Astrocyte of the spinal cord (primary cell): ENCODE measurements around the gene ZNRF1.

Experiments
- DNase-seq: peaks from one replicate; pipeline ENCODE4 v3.0.0; 2011; ENCODE audit warnings: low read depth, low spot score
- H3K4me3 ChIP-seq: 2 replicates; pipeline ENCODE4 v1.5.1; 2011; ENCODE audit warnings: low read depth, mild to moderate bottlenecking, low read length, moderate library complexity
- CTCF ChIP-seq: IDR thresholded peaks from 2 replicates; pipeline ENCODE4 v1.5.1; 2012; ENCODE audit warnings: low read depth, mild to moderate bottlenecking, low read length, inconsistent platforms
- in situ Hi-C: cut with HindIII; loops from 2 replicates; pipeline ENCODE4 v1.10.0; 2017; ENCODE audit warnings: low sequenced_read_pairs

Gene ZNRF1

GRCh38 chr16:75043175-75043895 is 44.5 kb downstream of the ZNRF1 start:
- DNase-seq: peak; percentile 24
- in situ Hi-C loops: no loop called here

GRCh38 chr16:75044800-75045361 is 46.1 kb downstream of the ZNRF1 start:
- no peak for TF ChIP-seq CTCF
- in situ Hi-C loops: no loop called here
- DNase-seq: peak; percentile 22
- H3K4me3 ChIP-seq: no peak overlapping the region

More at GRCh38 chr16:75043175-75043895, 44.5 kb downstream of the ZNRF1 start:
- TF ChIP-seq CTCF: no peak
- H3K4me3 ChIP-seq: no peak overlapping the region

- in situ Hi-C loops: no loop called here
- H3K4me3 ChIP-seq: no peak overlapping the region
- TF ChIP-seq CTCF: no peak
- DNase-seq: no peak
These were observed 46.6 kb downstream of the ZNRF1 start for GRCh38 chr16:75045424-75045823.

GRCh38 chr16:75048054-75048453 is 49.2 kb downstream of the ZNRF1 start:
- H3K4me3 ChIP-seq: no peak overlapping the region
- TF ChIP-seq CTCF: no peak
- in situ Hi-C loops: no loop called here
- DNase-seq: no peak

GRCh38 chr16:75048530-75048929 is 49.7 kb downstream of the ZNRF1 start:
- DNase-seq: no peak

More at GRCh38 chr16:75048530-75048929, 49.7 kb downstream of the ZNRF1 start:
- no peak for TF ChIP-seq CTCF
- in situ Hi-C loops: no loop called here
- no peak overlapping the region for H3K4me3 ChIP-seq
